NOMO-1 treated with DMSO at 0.1 percent for 48 hours (cell line): ENCODE results near the gene RPP40.
"Not testable (repeated sequence)": the region's sequence is repeated elsewhere in the genome, so short reads cannot be mapped to it uniquely, and the experiment has no call there.

Experiments
- DNase-seq: peaks from one replicate; lab custom pipeline; 2025; ENCODE audit not compliant: unreplicated experiment; lab: John Stamatoyannopoulos, UW

Gene RPP40

GRCh38 chr6:5020142-5020541 lies 16.3 kb upstream of the RPP40 start:
- no peak for DNase-seq

GRCh38 chr6:5014072-5014561 lies 10.3 kb upstream of the RPP40 start:
- no peak for DNase-seq

GRCh38 chr6:5012519-5012918 lies 8.7 kb upstream of the RPP40 start:
- no peak for DNase-seq

GRCh38 chr6:5011346-5011745 lies 7.5 kb upstream of the RPP40 start:
- no peak for DNase-seq

GRCh38 chr6:5007531-5007930 lies 3.7 kb upstream of the RPP40 start:
- DNase-seq: no peak

- DNase-seq: no peak
Observed at GRCh38 chr6:5006222-5006621, 2.4 kb upstream of the RPP40 start.

GRCh38 chr6:5005038-5005433 lies 1.2 kb upstream of the RPP40 start:
- not testable (repeated sequence) for DNase-seq

- DNase-seq: peak; percentile 33
Observed at GRCh38 chr6:5004373-5005037, 668 bp upstream of the RPP40 start.

- no peak for DNase-seq
Observed at GRCh38 chr6:4999586-4999985, 4.3 kb downstream of the RPP40 start.

- DNase-seq: no peak
Observed at GRCh38 chr6:4997862-4998261, 6.0 kb downstream of the RPP40 start.

GRCh38 chr6:4994741-4995140 lies 9.1 kb downstream of the RPP40 start:
- no peak for DNase-seq

- DNase-seq: no peak
Observed at GRCh38 chr6:4987432-4987831, 16.4 kb downstream of the RPP40 start.

- no peak for DNase-seq
Observed at GRCh38 chr6:4986999-4987398, 16.8 kb downstream of the RPP40 start.

GRCh38 chr6:4983322-4983721 lies 20.5 kb downstream of the RPP40 start:
- DNase-seq: no peak

GRCh38 chr6:4981761-4982160 lies 22.1 kb downstream of the RPP40 start:
- DNase-seq: no peak

GRCh38 chr6:4979426-4979825 lies 24.4 kb downstream of the RPP40 start:
- DNase-seq: no peak

- no peak for DNase-seq
Observed at GRCh38 chr6:4977468-4977867, 26.4 kb downstream of the RPP40 start.

GRCh38 chr6:4975506-4975905 lies 28.3 kb downstream of the RPP40 start:
- DNase-seq: no peak

GRCh38 chr6:4974962-4975361 lies 28.9 kb downstream of the RPP40 start:
- DNase-seq: no peak

GRCh38 chr6:4973982-4974745 lies 29.7 kb downstream of the RPP40 start:
- DNase-seq: no peak

GRCh38 chr6:4973415-4973814 lies 30.4 kb downstream of the RPP40 start:
- no peak for DNase-seq

- no peak for DNase-seq
Observed at GRCh38 chr6:4972438-4972837, 31.4 kb downstream of the RPP40 start.

GRCh38 chr6:4971851-4972250 lies 32.0 kb downstream of the RPP40 start:
- DNase-seq: no peak
